ENCODE results near the gene MUSTN1.

DNA sequence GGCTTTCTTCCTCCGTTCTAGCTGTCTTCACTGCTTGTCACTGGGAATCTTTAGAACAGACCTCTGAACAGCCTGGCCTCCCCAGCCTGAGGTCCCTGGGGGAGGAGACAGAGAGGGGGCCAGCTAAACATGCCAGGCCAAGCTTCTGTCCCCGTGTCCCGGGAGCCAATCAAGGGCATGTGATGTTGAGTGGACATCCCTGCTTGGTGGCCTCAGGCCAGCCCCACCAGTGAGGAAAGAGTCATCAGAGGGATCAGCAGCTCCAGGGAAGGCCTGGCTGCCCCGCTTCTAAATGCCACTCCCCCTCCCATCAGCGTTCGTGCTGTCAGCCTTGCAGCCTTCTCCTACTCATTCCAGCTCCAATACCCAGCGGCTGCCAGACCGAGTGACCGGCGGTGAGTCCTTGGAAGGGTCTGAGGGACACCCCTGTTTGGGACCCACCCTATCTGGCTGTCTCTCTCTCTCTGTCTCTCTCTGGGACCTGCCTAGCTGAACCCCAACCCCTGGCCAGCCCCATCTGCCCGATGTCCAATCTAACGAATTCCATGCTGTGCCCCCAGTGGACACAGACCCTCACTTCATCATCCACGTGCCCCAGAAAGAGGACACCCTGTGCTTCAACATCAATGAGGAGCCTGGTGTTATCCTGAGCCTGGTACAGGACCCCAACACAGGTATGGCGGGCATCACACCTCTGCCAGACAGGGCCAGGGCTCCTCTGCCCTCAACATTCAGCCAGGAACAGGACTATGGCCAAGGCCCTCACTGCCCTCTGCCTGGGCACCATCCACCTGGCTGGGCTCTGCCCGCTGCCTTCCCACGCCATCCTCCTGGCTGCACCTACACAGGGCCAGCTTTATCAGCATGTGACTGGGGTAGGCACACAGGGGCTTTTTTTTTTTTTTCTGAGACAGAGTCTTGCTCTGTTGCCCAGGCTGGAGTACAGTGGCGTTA is 46.9 kb downstream of the MUSTN1 start:
- TF ChIP-seq YY1 (IDR thresholded peaks at IDR 0.05; ENCODE audit: insufficient read depth, insufficient read length), result no peak
- no peak for TF ChIP-seq ZNF274 (IDR thresholded peaks at IDR 0.05; ENCODE audit: low read depth, low read length)

Data from NT2/D1 (cell line).